Measurements from ENCODE around the gene PLA2G4F.

The PLA2G4F gene

DNA sequence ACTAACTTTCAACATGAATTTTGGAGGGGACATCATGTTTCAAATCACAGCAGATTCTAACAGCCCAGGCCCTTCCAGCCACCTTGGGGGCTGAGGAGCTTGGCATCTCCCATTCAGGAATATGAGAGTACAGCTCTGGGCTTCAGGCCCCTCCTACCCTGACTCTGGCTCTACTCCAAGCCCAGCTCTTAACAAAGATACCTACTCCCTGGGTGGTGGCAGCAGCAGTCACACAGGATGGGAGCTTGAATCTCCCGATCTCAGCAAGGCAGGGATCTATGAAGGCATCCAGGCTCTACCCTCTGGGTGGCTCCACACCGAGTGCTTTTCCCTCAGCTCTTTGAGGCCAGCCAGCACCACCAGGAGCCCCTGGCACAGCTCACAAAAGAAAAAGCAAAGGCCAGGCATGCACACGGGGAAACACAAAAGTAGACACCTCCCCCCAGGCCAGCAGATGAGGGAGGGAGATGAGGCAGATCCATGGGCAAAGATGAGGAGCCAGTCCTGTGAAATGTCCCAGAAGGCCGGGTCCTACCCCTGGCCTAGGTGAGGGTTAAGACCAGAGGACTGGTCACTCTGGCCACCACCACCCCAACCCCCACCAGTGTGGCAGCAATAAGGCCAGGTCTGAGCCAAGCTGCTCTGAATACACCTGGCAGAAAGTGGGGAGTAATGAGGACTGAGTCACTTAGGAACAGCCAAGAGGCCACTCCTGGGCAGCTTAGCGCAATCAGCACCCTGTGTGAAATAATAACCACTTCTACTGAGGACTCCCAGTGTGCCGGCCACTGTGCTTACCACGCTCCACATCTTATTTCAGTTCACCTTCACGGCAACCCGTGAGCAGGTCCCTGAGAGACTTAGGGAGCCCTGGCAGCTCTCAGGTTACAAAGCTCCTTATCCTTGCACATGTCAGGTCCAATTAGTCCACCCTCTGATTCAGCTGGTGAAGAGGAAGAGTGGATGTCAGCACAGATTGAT lies 24.3 kb downstream of the PLA2G4F start:
- no peak for DNase-seq (ENCODE audit: low read depth)

DNA sequence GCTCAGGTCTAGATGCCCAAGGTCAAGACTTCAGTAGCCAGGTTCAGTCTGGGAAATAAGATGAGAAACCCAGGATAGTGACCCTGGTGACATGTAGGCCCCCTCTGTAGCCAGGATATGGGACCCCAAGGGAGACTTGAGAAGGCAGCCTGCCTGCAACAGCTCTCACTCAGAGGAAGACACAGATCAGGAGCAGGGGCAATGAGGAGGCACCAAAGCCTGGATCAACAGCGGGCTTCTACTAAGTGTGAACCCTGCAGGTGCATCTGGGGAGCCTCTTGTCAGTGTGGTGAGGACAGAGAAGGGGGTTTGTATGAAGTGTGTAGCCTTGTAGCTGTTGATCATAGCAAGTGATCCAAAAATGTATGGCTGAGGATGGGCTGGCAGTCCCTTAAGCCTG lies 25.4 kb downstream of the PLA2G4F start:
- DNase-seq (ENCODE audit: low read depth) = no peak

- no peak for DNase-seq (ENCODE audit: low read depth)
Measured at GRCh38 chr15:42130246-42130986, 26.0 kb downstream of the PLA2G4F start.

DNA sequence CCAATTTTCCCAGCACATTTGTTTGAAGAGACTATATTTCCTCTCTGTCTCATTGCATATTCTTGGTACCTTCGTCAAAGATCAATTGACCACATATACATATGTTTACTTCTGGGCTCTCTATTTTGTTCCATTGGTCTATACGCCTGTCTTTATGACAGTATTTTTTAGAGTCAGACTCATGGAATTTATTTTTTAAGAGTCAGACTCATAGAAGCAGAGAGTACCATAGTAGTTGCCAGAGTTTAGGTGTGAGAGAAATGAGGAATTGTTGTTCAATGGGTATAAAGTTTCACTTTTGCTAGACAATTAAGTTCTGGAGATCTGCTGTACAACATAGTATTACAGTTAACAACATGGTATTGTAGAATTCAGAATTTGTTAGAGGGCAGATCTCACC lies 27.1 kb downstream of the PLA2G4F start:
- DNase-seq (ENCODE audit: low read depth) = no peak

DNA sequence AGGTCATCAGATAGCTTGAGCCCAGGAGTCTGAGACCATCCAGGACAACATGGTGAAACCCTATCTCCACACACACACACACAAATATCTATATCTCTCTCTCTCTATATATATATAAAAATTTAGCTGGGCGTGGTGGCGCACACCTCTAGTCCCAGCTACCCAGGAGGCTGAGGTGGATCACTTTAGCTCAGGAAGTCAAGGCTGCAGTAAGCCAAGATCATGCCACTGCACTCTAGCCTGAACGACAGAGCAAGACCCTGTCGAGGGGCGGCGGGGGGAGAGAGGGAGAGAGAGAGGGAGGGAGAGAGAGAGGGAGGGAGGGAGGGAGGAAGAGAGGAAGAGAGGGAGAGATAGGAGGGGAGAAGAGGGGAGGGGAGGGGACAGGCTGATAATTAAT lies 28.0 kb downstream of the PLA2G4F start:
- DNase-seq (ENCODE audit: low read depth) = no peak

DNA sequence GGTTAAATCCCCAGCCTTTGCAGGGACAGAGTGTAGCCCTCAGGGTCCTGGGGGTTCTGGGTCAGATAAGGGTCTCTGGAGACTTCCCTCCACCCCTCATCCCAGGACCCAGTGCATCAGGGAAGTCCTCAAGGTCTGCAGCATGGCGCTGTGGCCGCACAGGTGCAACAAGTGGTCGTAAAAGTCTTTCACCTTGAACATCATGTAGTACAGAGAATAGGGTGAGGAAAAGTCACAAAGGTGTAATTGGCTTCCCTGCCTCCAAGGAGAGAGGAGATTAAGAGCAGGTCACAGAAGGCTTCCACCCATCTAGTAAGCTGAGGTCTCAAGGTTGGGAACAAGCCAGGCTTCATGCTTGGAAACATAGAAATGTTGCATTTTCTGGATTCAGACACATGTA lies 32.9 kb downstream of the PLA2G4F start:
- no peak for DNase-seq (ENCODE audit: low read depth)

- DNase-seq (ENCODE audit: low read depth) = no peak
Measured at GRCh38 chr15:42121682-42122081, 34.8 kb downstream of the PLA2G4F start.

DNA sequence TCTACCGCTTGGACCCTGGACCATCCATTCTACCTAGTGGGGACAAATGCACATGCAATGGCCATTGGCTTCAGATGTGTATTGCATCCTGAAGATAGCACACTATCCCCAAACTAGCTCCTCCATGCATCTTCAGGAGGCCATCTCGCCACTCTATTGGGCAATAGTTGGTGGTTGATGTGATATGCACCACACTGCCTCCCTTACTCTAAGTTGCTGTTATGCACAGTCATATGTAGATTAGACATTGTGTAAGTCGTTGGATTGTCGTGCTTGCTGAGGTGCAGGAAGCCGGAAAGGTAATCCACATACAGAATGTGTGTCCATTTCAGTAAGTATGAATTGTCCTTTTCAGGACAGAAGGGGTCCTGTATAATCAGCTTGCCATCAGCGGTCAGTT lies 35.4 kb downstream of the PLA2G4F start:
- no peak for DNase-seq (ENCODE audit: low read depth)

DNA sequence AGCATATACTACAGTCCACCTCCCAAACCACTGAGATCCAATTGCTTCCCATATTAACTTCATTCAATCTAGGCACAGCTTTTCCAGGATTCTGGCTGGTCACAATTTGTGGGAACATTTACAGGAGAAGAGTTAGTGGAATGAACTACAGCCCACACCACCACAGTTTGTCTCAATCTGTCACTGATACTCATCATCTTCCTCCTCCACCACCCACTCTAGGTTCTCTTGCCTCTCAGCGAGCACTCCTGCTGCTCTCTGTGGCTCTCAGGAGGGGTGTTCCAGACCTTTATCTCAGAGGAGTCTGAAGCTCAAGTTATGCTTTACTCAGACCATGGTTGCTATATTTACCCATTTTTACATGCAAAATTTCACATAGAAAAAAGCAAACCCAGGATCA lies 36.2 kb downstream of the PLA2G4F start:
- no peak for DNase-seq (ENCODE audit: low read depth)

DNA sequence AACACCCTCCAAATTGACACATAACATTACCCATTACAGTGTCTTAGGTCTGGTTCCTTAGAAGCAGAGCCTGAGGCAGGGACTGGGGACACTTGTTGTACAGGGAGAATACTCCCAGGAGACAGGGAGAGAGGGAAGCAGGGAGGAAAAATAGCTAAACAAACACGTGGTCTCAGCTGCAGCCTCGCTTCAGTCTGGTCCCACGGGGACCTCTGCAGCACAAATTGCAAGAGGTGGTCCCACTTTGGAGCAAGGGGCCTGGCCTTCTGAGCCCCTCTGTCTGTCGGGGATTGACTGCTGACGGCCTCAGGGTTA lies 37.0 kb downstream of the PLA2G4F start:
- no peak for DNase-seq (ENCODE audit: low read depth)

GRCh38 chr15:42118650-42119445 lies 37.6 kb downstream of the PLA2G4F start:
- no peak for DNase-seq (ENCODE audit: low read depth)

GRCh38 chr15:42111924-42112323 lies 44.5 kb downstream of the PLA2G4F start:
- no peak for DNase-seq (ENCODE audit: low read depth)

GRCh38 chr15:42110367-42110766 lies 46.1 kb downstream of the PLA2G4F start:
- DNase-seq (ENCODE audit: low read depth) = no peak

DNA sequence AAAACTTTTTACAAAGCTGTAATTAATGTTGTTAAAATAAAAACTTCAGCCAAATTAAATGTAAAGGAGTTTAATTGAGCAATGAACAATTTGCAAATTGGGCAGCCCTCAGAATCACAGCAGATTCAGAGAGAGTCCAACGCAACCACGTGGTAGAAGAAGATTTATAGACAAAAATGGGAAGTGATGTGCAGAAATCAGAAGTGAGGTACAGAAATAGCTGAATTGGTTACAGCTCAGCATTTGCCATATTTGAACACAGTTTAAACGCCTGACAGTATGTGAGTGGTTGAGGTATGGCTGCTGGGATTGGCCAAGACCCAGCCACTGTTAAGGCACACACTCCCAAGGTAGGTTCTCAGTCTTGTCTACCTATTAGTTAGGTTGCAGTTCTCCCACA lies 47.6 kb downstream of the PLA2G4F start:
- DNase-seq (ENCODE audit: low read depth) = no peak

DNA sequence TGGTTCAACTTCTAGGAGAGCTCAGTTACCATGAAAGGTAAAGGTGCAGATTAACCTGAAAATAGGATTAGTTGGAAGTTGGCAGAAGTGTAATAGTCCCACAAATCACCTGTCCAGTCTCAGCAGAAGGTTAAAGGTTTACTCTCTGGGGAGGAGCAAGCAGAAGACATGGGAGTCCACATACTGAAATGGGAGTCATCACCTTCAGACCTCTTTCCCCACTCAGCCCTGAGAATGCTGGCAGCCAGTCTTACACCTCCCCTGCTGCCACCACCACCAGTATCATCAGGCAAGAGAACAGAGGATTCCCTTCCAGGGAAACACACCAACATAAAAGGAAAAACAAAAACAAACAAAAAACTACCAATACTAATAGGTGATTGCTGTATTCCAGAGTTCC lies 48.2 kb downstream of the PLA2G4F start:
- DNase-seq (ENCODE audit: low read depth) = no peak

GRCh38 chr15:42107473-42107872 lies 49.0 kb downstream of the PLA2G4F start:
- no peak for DNase-seq (ENCODE audit: low read depth)

GRCh38 chr15:42106288-42106687 lies 50.1 kb downstream of the PLA2G4F start:
- no peak for DNase-seq (ENCODE audit: low read depth)

- no peak for DNase-seq (ENCODE audit: low read depth)
Measured at GRCh38 chr15:42104095-42104891, 52.1 kb downstream of the PLA2G4F start.

GRCh38 chr15:42102646-42103235 lies 53.7 kb downstream of the PLA2G4F start:
- no peak for DNase-seq (ENCODE audit: low read depth)

DNA sequence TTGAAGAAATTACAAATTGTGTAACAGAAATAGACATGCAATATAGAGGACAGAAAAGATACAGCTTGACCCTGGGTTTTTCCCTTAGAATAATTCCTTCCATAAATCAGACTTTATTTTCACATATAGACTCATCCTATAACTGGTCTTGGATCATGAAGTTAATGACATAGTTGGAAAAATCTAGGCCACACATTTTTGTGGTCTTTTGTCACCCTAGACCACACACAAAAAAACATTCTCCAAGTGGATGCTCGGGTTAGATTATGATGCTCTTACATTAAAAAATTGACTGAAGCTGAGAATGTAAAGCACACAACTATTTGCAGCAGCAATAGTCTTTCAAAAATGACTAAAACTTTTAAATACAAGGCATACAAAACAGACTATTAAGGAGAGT lies 54.6 kb downstream of the PLA2G4F start:
- DNase-seq (ENCODE audit: low read depth) = no peak

DNA sequence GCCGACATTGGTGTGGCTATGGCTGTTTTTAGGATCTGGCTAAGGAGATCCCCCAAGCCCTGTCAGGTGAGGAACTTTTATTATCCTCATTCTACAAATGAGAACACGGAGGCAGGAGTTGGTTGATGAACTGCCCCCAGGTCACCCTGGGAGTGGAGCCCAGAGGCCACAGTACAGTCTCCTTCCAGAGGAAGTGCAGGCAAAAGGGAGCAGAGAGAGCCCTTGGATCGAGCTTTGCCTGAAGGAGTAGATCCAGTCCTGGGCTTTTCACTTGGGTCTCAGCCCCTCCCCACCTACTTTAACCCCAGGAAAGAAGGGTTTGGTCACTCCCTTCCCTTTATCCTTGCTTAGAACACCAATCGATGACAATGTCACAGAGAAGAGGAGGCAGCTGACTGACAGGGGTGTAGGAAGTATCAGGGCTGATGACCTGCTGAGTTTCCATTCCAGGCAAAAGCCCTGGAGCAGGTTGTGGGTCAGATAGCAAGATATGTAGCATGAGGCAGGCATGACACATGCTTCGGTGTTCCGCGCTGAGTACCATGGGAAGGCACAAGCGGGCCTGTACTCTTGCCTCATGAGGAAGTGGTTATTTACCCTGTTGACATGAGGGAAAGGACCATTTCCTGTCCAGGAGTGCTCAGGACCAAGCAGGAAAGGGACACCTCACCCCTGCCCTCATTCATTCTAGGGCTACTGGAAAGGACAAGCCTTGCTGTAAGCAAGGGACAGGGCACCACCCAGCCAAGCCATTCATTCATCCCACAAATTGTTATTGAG lies 56.2 kb downstream of the PLA2G4F start:
- no peak for DNase-seq (ENCODE audit: low read depth)
